CD14-positive monocyte (primary cell): ENCODE results near the gene SPNS1. TPM values are rescaled to one million over a fixed set of nuclear protein-coding genes. Genes with fewer than 3 reads are reported as not detected.

Source experiments
- DNase-seq, 3 donors: peaks; one replicate each; pipeline ENCODE4 v3.0.0-alpha.2; 2011 to 2022
- H2AFZ ChIP-seq: 2 replicates; pipeline ENCODE4 v1.6.0; 2012; ENCODE audit warnings: mild to moderate bottlenecking, low read depth, low read length, inconsistent platforms; ENCODE audit not compliant: insufficient read depth, poor library complexity, severe bottlenecking
- H3K27ac ChIP-seq, 2 donors: 1 replicate in 1 of 2; 2 replicates in 1 of 2; pipeline ENCODE4 v1.5.1; 2012 to 2013; ENCODE audit warnings: low read length in 2 of 2, control low read depth in 1 of 2, inconsistent platforms in 1 of 2, low read depth in 1 of 2, mild to moderate bottlenecking in 1 of 2
- H3K27me3 ChIP-seq, 2 donors: one replicate each; pipeline versions ENCODE4 v1.6.0 to v1.6.1; 2011 to 2013; ENCODE audit warnings: low read length in 2 of 2; ENCODE audit not compliant: control insufficient read depth in 2 of 2, insufficient read depth in 2 of 2
- H3K36me3 ChIP-seq, 2 donors: replicated peaks in 1 of 2; 1 replicate in 1 of 2; 2 replicates in 1 of 2; pipeline versions ENCODE4 v1.5.1 to v1.6.1; 2012 to 2013; ENCODE audit warnings: low read length in 2 of 2, control low read depth in 1 of 2, inconsistent platforms in 1 of 2, mild to moderate bottlenecking in 1 of 2; ENCODE audit not compliant: insufficient read depth in 2 of 2, control insufficient read depth in 1 of 2
- H3K4me1 ChIP-seq, 2 donors: 1 replicate in 1 of 2; 2 replicates in 1 of 2; pipeline versions ENCODE4 v1.5.1 to v1.6.1; 2012 to 2013; ENCODE audit warnings: low read length in 2 of 2, control low read depth in 1 of 2, inconsistent platforms in 1 of 2, mild to moderate bottlenecking in 1 of 2, moderate library complexity in 1 of 2; ENCODE audit not compliant: insufficient read depth in 2 of 2, control insufficient read depth in 1 of 2
- H3K4me2 ChIP-seq: replicated peaks from 2 replicates; pipeline ENCODE3; 2012; ENCODE audit warnings: low read length, moderate library complexity, mild to moderate bottlenecking; ENCODE audit not compliant: poor library complexity, severe bottlenecking; ENCODE audit errors: extremely low read depth
- H3K4me3 ChIP-seq, 3 experiments: fragments of 200-600 bp in 1 of 3; sonication (generic) in 1 of 3; replicated peaks in 1 of 3; 1 replicate in 2 of 3; 2 replicates in 1 of 3; pipeline ENCODE4 v1.5.1; 2011 to 2013; ENCODE audit warnings: low read length in 3 of 3, mild to moderate bottlenecking in 3 of 3, control low read depth in 2 of 3, low read depth in 2 of 3, inconsistent platforms in 1 of 3, moderate library complexity in 1 of 3
- H3K79me2 ChIP-seq: 2 replicates; pipeline ENCODE4 v1.6.0; 2012; ENCODE audit warnings: mild to moderate bottlenecking, control low read depth, inconsistent platforms, low read length, moderate library complexity; ENCODE audit not compliant: insufficient read depth
- H3K9ac ChIP-seq: 2 replicates; pipeline ENCODE4 v1.6.0; 2017; ENCODE audit warnings: low read length, mild to moderate bottlenecking; ENCODE audit not compliant: insufficient read depth, poor library complexity, severe bottlenecking
- H3K9me3 ChIP-seq, 2 donors: replicated peaks in 1 of 2; 1 replicate in 1 of 2; 2 replicates in 1 of 2; pipeline versions ENCODE4 v1.5.1 to v1.6.1; 2012 to 2013; ENCODE audit warnings: low read length in 2 of 2, control low read depth in 1 of 2; ENCODE audit not compliant: control insufficient read depth in 1 of 2, insufficient read depth in 1 of 2
- H4K20me1 ChIP-seq: 2 replicates; pipeline ENCODE4 v1.6.0; 2012; ENCODE audit warnings: mild to moderate bottlenecking, low read length, control low read depth, moderate library complexity; ENCODE audit not compliant: insufficient read depth
- H3K27ac Mint-ChIP-seq, 7 donors: one replicate each; pipeline ENCODE4 v1.8.0; 2020; ENCODE audit warnings: mild to moderate bottlenecking in 7 of 7, mixed read lengths in 7 of 7, moderate library complexity in 6 of 7, inconsistent platforms in 2 of 7
- H3K27me3 Mint-ChIP-seq, 3 donors: one replicate each; pipeline ENCODE4 v1.8.0; 2021 to 2022; ENCODE audit warnings: low read depth in 3 of 3, mild to moderate bottlenecking in 3 of 3, mixed read lengths in 3 of 3, moderate library complexity in 3 of 3, inconsistent platforms in 1 of 3
- H3K36me3 Mint-ChIP-seq, 2 donors: one replicate each; pipeline ENCODE4 v1.8.0; 2020; ENCODE audit warnings: mixed read lengths in 2 of 2, inconsistent platforms in 1 of 2, mild to moderate bottlenecking in 1 of 2
- H3K4me1 Mint-ChIP-seq: one replicate; pipeline ENCODE4 v1.8.0; 2020; ENCODE audit warnings: mild to moderate bottlenecking, mixed read lengths
- H3K4me3 Mint-ChIP-seq, 2 donors: one replicate each; pipeline ENCODE4 v1.8.0; 2020; ENCODE audit warnings: mild to moderate bottlenecking in 2 of 2, mixed read lengths in 2 of 2, moderate library complexity in 1 of 2
- H3K9me3 Mint-ChIP-seq, 7 donors: one replicate each; pipeline ENCODE4 v1.8.0; 2020 to 2022; ENCODE audit warnings: mixed read lengths in 7 of 7, mild to moderate bottlenecking in 6 of 7, moderate library complexity in 6 of 7, inconsistent platforms in 2 of 7
- WGBS: methylation state at CpG from one replicate; pipeline ENCODE4 v1.1.5; 2013; ENCODE audit warnings: missing lambda C conversion rate; ENCODE audit not compliant: insufficient coverage; 5-methylcytosine and 5-hydroxymethylcytosine counted together
- intact Hi-C, 2 donors: fragments of 100-400 bp; cut with micrococcal nuclease; formaldehyde crosslinking; loops; one replicate each; pipeline versions ENCODE4 v1.15.0 to v1.15.1; 2023
- polyA plus RNA-seq, 3 donors: library from polyadenylated mRNA; depleted of rRNA in 1 of 3; unstranded in 2 of 3; stranded (reverse) in 1 of 3; fragments of 300-500 nt in 2 of 3; fragments of >200 nt in 1 of 3; fragmentation: Illumina TruSeq in 2 of 3; gene quantifications; 1 replicate in 2 of 3; 2 replicates in 1 of 3; pipeline ENCODE4 v1.2.3, GENCODE V29; 2012 to 2021
- TF ChIP-seq, protein P1 (sequence below): fragments of 200-600 bp; IDR thresholded peaks from one replicate; pipeline ENCODE4 v1.8.0; 2022; ENCODE audit warnings: antibody characterized with exemption, mild to moderate bottlenecking

SPNS1 gene
- polyA plus RNA-seq, 3 donors = 93.4 to 104 (median 97.2) TPM

DNA sequence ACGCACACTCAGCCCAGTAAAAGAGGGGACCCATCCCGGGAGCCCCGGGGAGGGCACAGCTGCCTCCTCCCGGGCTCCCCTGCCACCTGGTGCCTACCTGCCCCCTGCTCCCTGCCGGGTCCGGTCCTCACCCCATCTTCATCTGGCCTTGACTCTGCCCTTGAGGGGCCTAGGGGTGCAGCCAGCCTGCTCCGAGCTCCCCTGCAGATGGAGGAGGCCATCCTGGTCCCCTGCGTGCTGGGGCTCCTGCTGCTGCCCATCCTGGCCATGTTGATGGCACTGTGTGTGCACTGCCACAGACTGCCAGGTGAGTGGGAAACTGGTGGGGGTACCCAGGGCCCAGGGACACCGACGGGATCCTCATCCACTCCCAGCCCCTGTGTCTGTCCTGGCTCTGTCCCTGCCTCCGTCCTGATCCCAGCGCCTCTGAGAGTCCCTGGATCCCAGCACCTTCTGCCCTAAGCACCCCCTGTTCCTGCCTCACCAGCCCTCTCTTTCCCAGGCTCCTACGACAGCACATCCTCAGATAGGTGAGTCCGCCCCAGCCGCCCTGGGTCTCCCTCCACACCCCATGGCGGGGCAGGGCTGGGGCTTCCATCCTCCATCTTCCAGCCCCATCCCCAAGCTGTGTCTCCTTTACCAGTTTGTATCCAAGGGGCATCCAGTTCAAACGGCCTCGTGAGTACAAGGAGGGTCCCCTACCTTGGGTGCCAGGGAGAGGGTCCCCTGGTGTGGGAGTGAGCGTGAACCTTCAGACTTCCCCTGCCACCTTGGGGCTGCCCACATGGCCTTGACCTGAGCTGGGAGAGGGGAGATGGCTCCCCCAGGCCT lies 10.8 kb downstream of the SPNS1 start:
- no peaks in the 10 kb centered on the region for H3K79me2 ChIP-seq
- peak overlapping the region in 2 of 3 experiments; percentile 15 to 51 for H3K4me3 ChIP-seq
- peaks cover 0 to 4% of the 10 kb centered on the region in 2 donors for H3K27me3 ChIP-seq
- H3K27ac Mint-ChIP-seq = peak overlapping the region in 1 of 7 donors; percentile 37
- H4K20me1 ChIP-seq = peaks cover 24% of the 10 kb centered on the region
- WGBS = 38% methylated on average over 15 of the region's 19 CpGs
- H3K36me3 ChIP-seq = peaks cover 73 to 87% of the 10 kb centered on the region in 2 donors
- no peak overlapping the region for H3K27ac ChIP-seq
- peaks cover 0 to 23% of the 10 kb centered on the region in 2 donors for H3K9me3 ChIP-seq
- peaks cover 9 to 23% (median 21%) of the 10 kb centered on the region in 3 donors for H3K27me3 Mint-ChIP-seq
- H3K4me3 Mint-ChIP-seq = peak overlapping the region; percentile 64 to 75
- peaks cover 17 to 31% (median 24%) of the 10 kb centered on the region in 7 donors for H3K9me3 Mint-ChIP-seq
- no peak overlapping the region for H2AFZ ChIP-seq
- intact Hi-C loops = no loop called here
- peaks cover 21% of the 10 kb centered on the region for H3K4me1 Mint-ChIP-seq
- TF ChIP-seq, protein P1, sequence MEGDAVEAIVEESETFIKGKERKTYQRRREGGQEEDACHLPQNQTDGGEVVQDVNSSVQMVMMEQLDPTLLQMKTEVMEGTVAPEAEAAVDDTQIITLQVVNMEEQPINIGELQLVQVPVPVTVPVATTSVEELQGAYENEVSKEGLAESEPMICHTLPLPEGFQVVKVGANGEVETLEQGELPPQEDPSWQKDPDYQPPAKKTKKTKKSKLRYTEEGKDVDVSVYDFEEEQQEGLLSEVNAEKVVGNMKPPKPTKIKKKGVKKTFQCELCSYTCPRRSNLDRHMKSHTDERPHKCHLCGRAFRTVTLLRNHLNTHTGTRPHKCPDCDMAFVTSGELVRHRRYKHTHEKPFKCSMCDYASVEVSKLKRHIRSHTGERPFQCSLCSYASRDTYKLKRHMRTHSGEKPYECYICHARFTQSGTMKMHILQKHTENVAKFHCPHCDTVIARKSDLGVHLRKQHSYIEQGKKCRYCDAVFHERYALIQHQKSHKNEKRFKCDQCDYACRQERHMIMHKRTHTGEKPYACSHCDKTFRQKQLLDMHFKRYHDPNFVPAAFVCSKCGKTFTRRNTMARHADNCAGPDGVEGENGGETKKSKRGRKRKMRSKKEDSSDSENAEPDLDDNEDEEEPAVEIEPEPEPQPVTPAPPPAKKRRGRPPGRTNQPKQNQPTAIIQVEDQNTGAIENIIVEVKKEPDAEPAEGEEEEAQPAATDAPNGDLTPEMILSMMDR = no peak
- peaks cover 20 to 21% of the 10 kb centered on the region in 2 donors for H3K4me1 ChIP-seq
- peak overlapping the region; percentile 73 for H3K4me2 ChIP-seq
- H3K9ac ChIP-seq = peak overlapping the region; percentile 56
- no peak for DNase-seq
- peaks cover 81 to 93% of the 10 kb centered on the region in 2 donors for H3K36me3 Mint-ChIP-seq

DNA sequence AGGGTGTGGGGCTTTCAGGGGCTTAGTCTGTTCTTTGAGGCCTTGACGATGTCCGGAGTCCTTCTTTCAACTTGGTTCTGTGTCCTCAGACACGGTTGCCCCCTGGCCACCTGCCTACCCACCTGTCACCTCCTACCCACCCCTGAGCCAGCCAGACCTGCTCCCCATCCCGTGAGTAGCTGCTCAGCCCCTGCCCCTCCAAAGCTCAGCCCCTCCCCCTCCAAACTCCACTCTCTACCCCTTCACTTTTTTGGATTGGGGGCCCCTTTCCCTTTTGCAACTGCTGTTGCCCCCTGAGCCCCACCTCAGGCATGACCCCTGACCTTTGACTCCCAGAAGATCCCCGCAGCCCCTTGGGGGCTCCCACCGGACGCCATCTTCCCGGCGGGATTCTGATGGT lies 11.5 kb downstream of the SPNS1 start:
- no peaks in the 10 kb centered on the region for H3K79me2 ChIP-seq
- H3K9ac ChIP-seq = no peak overlapping the region
- 100% methylated on average over 2 of the region's 9 CpGs for WGBS
- peaks cover 20 to 21% of the 10 kb centered on the region in 2 donors for H3K4me1 ChIP-seq
- peaks cover 0 to 20% of the 10 kb centered on the region in 2 donors for H3K9me3 ChIP-seq
- TF ChIP-seq, protein P1 = no peak
- intact Hi-C loops = no loop called here
- Mint-ChIP-seq H3K4me1 (peaks cover 21% of the 10 kb centered on the region), H3K27me3 (peaks cover 8 to 23% (median 21%) of the 10 kb centered on the region in 3 donors), H3K9me3 (peaks cover 17 to 30% (median 24%) of the 10 kb centered on the region in 7 donors), H3K4me3 (peak overlapping the region; percentile 43 to 62), H3K36me3 (peaks cover 81 to 93% of the 10 kb centered on the region in 2 donors), H3K27ac (no peak overlapping the region)
- H3K4me2 ChIP-seq = no peak overlapping the region
- H3K27me3 ChIP-seq = peaks cover 0 to 4% of the 10 kb centered on the region in 2 donors
- DNase-seq = no peak
- H3K27ac ChIP-seq = no peak overlapping the region
- H3K36me3 ChIP-seq = peaks cover 69 to 86% of the 10 kb centered on the region in 2 donors
- no peak overlapping the region for H2AFZ ChIP-seq
- H3K4me3 ChIP-seq = no peak overlapping the region
- H4K20me1 ChIP-seq = peaks cover 24% of the 10 kb centered on the region
